ENCODE results near the gene KRT6A.

KRT6A gene

DNA sequence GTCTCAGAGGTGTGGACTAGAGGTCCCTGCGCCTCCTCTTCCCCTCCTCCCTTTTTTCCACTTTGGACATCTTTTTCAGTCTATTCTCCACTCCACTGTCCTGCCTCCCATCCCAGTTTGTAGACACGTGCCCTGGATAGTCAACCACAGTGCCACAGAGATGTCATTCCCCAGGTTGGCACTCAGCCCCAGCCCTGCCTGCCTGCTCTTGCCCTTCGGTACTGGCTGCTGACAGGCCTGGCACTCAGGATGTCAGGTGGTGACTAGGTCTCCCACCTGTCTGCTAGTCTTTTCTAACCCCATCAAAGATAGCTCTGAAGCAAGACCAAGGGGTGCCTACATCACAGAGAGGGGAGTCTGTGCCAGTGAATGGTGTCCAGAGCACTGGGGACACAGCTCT is 44.0 kb upstream of the KRT6A start:
- Mint-ChIP-seq H3K4me3 (no peak overlapping the region), H3K36me3 (ENCODE audit: low read depth) (no peaks in the 10 kb centered on the region), H3K4me1 (peaks cover 27% of the 10 kb centered on the region), H3K9me3 (no peaks in the 10 kb centered on the region), H3K27ac (peak overlapping the region; percentile 18), H3K27me3 (ENCODE audit: low read depth, poor library complexity) (no peaks in the 10 kb centered on the region)
- no peak for DNase-seq
- TF ChIP-seq, protein P1, sequence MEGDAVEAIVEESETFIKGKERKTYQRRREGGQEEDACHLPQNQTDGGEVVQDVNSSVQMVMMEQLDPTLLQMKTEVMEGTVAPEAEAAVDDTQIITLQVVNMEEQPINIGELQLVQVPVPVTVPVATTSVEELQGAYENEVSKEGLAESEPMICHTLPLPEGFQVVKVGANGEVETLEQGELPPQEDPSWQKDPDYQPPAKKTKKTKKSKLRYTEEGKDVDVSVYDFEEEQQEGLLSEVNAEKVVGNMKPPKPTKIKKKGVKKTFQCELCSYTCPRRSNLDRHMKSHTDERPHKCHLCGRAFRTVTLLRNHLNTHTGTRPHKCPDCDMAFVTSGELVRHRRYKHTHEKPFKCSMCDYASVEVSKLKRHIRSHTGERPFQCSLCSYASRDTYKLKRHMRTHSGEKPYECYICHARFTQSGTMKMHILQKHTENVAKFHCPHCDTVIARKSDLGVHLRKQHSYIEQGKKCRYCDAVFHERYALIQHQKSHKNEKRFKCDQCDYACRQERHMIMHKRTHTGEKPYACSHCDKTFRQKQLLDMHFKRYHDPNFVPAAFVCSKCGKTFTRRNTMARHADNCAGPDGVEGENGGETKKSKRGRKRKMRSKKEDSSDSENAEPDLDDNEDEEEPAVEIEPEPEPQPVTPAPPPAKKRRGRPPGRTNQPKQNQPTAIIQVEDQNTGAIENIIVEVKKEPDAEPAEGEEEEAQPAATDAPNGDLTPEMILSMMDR (IDR thresholded peaks at IDR 0.05) = no peak

DNA sequence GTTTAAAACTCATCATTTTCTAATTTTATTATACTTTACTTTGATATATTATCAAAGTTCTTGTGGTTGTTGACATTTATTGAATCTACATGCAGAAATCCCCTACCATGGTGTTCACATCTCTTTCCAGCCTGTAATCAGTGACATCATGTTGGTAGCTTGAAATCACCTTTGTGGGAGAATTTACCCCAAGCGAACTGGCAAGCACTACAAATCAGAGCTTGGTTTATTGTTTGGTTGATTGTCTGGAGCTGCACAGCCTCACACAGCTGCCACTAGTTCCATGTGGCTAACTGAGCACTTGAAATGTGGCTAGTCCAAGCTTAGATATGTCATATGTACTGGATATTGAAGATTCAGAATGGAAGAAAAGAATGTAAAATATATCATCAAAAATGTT is 42.5 kb upstream of the KRT6A start:
- H3K27me3 Mint-ChIP-seq (ENCODE audit: low read depth, poor library complexity) = no peaks in the 10 kb centered on the region
- no peaks in the 10 kb centered on the region for H3K36me3 Mint-ChIP-seq (ENCODE audit: low read depth)
- no peak overlapping the region for H3K27ac Mint-ChIP-seq
- no peaks in the 10 kb centered on the region for H3K9me3 Mint-ChIP-seq
- no peak overlapping the region for H3K4me3 Mint-ChIP-seq
- no peak for DNase-seq
- TF ChIP-seq, protein P1 (IDR thresholded peaks at IDR 0.05) = no peak
- H3K4me1 Mint-ChIP-seq = peaks cover 27% of the 10 kb centered on the region

DNA sequence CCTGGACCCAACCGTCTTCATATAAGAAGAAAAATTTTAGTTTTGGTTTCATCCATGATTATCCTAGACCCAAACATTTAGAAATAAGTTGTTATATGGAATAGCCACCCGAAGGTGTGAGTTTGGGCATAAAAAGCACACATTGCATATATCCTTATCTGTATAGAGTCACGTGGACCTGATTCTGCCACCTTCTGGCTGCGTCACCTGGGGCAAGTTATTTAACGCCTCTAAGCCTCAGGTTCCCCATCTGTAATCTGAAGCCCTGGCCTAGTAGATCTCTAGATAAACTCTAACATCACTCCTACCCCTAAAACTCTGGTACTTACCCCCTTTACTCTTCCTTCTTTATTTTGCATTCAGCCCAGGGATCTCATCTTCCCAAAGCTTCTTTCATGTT is 41.4 kb upstream of the KRT6A start:
- no peak for DNase-seq
- Mint-ChIP-seq H3K9me3 (no peaks in the 10 kb centered on the region), H3K36me3 (ENCODE audit: low read depth) (no peaks in the 10 kb centered on the region), H3K27ac (no peak overlapping the region), H3K4me3 (no peak overlapping the region), H3K27me3 (ENCODE audit: low read depth, poor library complexity) (no peaks in the 10 kb centered on the region), H3K4me1 (peaks cover 20% of the 10 kb centered on the region)
- TF ChIP-seq, protein P1 (IDR thresholded peaks at IDR 0.05) = no peak

DNA sequence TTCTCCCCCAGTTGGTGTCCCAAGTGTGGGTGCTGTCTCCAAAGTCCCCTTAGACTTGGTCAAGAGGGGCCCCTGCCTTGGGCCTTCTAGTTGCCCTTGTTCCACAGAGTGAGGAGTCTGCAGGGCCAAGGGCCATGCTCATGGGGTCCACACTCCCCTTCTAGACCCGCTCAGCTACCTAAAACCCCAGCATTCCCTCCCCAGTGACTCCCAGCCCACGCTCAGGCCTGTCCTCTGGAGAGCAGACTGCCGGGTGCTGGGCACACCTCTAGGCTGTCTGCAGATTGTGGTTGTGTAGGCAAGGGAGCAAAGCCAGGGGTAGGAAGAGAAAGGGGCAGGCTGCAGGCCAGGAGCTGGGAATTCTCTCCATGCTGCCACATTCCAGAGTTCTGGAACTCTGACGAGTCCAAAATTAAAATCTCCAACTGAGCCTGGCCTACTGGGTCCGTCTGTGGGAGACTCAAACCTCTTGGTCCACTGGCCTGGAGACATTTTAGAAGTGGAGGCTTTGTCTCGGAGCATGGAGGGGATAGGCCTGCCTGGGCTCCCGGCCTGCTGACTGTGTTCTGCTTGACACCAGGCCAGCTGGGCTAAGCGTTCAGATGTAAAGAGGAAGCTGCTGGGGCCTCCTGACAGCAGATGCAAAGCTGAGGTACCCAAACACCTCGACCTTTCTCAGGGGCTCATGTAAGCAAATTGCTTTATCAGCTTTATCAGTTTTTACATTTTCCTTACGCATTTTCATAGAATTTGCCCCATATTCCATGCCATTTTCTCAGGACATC is 40.8 kb upstream of the KRT6A start:
- Mint-ChIP-seq H3K36me3 (ENCODE audit: low read depth) (no peaks in the 10 kb centered on the region), H3K9me3 (no peaks in the 10 kb centered on the region), H3K27me3 (ENCODE audit: low read depth, poor library complexity) (no peaks in the 10 kb centered on the region), H3K4me1 (peaks cover 14% of the 10 kb centered on the region), H3K27ac (no peak overlapping the region), H3K4me3 (no peak overlapping the region)
- TF ChIP-seq, protein P1 (IDR thresholded peaks at IDR 0.05) = no peak
- DNase-seq = no peak

DNA sequence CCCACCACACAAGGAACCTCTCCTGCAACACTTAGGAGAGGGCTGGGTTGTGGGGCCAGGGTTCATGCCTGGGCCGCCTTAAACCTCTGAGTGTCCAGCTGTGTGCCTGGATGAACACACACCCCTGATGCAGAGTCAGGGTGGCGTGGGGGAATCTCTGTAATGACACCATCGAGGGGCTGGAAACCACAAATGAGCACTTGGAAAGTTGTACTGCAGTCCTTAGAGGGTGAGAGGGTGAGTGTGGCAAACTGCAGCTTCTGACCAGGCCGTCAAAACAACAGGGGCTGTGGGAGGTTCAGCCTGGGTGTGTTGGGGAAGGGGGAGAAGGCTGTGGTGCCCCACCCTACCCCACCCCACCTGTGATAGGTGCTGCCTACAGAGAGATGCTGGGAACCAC is 39.6 kb upstream of the KRT6A start:
- no peak overlapping the region for H3K4me3 Mint-ChIP-seq
- H3K36me3 Mint-ChIP-seq (ENCODE audit: low read depth) = no peaks in the 10 kb centered on the region
- no peaks in the 10 kb centered on the region for H3K27me3 Mint-ChIP-seq (ENCODE audit: low read depth, poor library complexity)
- H3K9me3 Mint-ChIP-seq = no peaks in the 10 kb centered on the region
- TF ChIP-seq, protein P1 (IDR thresholded peaks at IDR 0.05) = no peak
- DNase-seq = no peak
- no peak overlapping the region for H3K27ac Mint-ChIP-seq
- peaks cover 6% of the 10 kb centered on the region for H3K4me1 Mint-ChIP-seq
